Activated T-cell treated with anti-CD3 and anti-CD28 coated beads, Interleukin-2, amount 50 U/mL, for 4 hours (primary cell): Measurements from ENCODE around the gene DNMT1. TPM values are rescaled to one million over a fixed set of nuclear protein-coding genes. Genes with fewer than 3 reads are reported as not detected.

Source experiments
- ATAC-seq, 2 donors: fragments of 200-7000 bp; cut with Tn5 transposase; one replicate each; pipeline ENCODE4 v1.10.0; 2021
- DNase-seq: peaks from one replicate; pipeline ENCODE4 v3.0.0-alpha.2; 2020
- H3K27me3 Mint-ChIP-seq: one replicate; pipeline ENCODE4 v1.8.0; 2021; ENCODE audit warnings: low read depth, mixed read lengths
- H3K36me3 Mint-ChIP-seq: one replicate; pipeline ENCODE4 v1.8.0; 2022; ENCODE audit warnings: mixed read lengths; ENCODE audit not compliant: insufficient read depth
- H3K4me1 Mint-ChIP-seq: one replicate; pipeline ENCODE4 v1.8.0; 2021; ENCODE audit warnings: low read depth, mixed read lengths
- H3K4me3 Mint-ChIP-seq: one replicate; pipeline ENCODE4 v1.8.0; 2021; ENCODE audit warnings: mild to moderate bottlenecking, moderate library complexity, mixed read lengths
- H3K9me3 Mint-ChIP-seq: one replicate; pipeline ENCODE4 v1.8.0; 2021; ENCODE audit warnings: mixed read lengths
- total RNA-seq, 3 donors: library from RNA; stranded (reverse); gene quantifications; one replicate each; pipeline ENCODE4 v1.2.1, GENCODE V29; 2021

DNMT1 gene
- total RNA-seq, 3 donors from 2014 or later: 353 to 433 (median 355) TPM

DNA sequence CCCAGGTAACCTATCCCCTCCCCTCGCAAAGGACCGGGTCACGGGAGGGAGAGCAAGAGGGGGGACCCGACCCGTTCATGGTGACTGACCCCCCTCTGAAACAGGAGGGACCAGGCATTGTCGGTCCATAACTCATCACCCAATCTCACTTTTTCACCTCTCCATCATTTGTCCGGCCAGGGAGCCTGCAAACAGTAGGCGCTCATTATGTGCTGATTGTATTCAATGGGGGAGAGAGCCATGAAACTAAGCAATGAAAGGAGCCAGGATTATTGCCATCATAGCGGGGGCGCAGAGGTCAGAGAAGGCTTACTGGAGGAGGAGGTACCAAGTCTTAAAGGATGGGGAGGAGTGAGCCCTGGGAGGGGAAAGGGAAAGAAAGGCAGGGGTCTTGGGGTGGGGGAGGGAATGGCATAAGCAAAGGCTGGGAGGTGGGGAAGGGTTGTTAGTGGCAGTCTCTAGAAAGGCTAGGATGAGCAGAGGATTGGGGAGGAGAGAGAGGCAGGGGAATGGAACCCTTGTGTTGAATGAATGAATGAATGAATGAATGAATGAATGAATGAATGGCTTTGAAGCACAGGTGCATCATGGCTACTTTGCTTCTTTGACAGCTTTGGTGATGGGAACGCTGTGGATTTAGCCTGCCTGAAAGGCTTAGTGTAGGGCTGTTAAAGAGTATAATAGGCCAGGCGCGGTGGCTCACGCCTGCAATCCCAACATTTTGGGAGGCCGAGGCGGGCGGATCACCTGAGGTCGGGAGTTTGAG lies 107.3 kb downstream of the DNMT1 start:
- H3K36me3 Mint-ChIP-seq: peaks cover 9% of the 10 kb centered on the region
- peak overlapping the region; percentile 84 for H3K4me3 Mint-ChIP-seq
- no peaks in the 10 kb centered on the region for H3K27me3 Mint-ChIP-seq
- H3K4me1 Mint-ChIP-seq: peaks cover 12% of the 10 kb centered on the region
- no peaks in the 10 kb centered on the region for H3K9me3 Mint-ChIP-seq
- ATAC-seq (no peak), DNase-seq (no peak)

GRCh38 chr19:10086591-10087192 lies 108.1 kb downstream of the DNMT1 start:
- ATAC-seq: peak; percentile 3 to 10
- Mint-ChIP-seq H3K36me3 (peaks cover 5% of the 10 kb centered on the region), H3K4me1 (peaks cover 12% of the 10 kb centered on the region), H3K27me3 (no peaks in the 10 kb centered on the region), H3K9me3 (no peaks in the 10 kb centered on the region), H3K4me3 (peak overlapping the region; percentile 84)
- peak; percentile 55 for DNase-seq

DNA sequence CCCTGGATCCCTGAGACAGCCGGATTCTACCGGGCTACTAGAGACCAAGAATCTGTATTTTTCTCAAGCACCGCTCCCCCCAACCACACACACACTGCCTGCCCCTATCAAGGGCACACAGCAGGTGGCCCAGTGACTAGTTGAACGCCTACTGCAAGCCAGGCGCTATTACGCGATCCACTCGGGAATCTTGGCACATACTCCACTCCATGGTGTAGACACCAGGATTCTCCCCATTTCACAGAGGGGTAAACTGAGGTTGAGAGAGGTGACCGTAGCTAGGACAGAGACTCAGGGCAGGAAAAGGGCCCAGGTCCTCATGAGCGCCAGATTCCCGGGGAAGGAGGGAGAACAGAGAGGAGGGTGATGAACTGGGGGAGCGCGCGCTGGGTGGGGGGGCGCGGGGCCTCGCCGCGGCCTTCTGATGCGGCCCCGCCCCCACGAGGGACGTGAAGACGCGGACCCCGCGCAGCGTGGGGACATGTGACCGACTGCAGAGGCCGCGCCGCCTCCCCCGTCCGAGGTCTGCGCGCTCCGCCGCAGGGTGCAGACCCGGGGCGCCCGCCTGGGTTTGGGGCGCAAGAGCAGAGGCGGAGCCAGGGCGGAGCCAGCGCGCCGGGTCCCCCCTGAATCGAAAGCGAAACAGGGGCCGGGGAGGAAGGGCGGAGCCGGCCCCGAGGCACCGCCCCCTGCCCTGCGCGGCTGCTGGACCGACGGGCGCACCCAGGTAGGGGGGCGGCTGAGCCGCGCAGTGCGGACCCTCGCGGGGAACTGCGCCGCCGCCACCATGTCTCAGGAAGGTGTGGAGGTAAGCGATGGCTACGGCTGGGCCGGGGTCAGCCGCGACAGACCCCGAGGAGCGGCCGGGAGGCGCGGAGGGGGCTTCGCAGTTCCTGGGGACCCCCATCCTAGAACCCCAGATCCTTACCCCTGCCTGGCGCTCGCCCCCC lies 108.8 kb downstream of the DNMT1 start, which contains the start of gene SHFL:
SHFL (plus strand) TSS at position 677 of the 950 bp plus-strand sequence; CDS start at position 788, 111 bp downstream.
- H3K9me3 Mint-ChIP-seq: no peaks in the 10 kb centered on the region
- DNase-seq (peak; percentile 82), ATAC-seq (peak; percentile 92 to 97)
- H3K36me3 Mint-ChIP-seq: peaks cover 3% of the 10 kb centered on the region
- H3K4me1 Mint-ChIP-seq: peaks cover 10% of the 10 kb centered on the region
- no peaks in the 10 kb centered on the region for H3K27me3 Mint-ChIP-seq
- H3K4me3 Mint-ChIP-seq: peak within 1 kb of the TSS; percentile 84

GRCh38 chr19:10084803-10085202 lies 110.0 kb downstream of the DNMT1 start:
- ATAC-seq (no peak), DNase-seq (no peak)
- Mint-ChIP-seq H3K4me3 (peak overlapping the region; percentile 84), H3K36me3 (peaks cover under 1% of the 10 kb centered on the region), H3K27me3 (no peaks in the 10 kb centered on the region), H3K9me3 (no peaks in the 10 kb centered on the region), H3K4me1 (peaks cover 10% of the 10 kb centered on the region)

DNA sequence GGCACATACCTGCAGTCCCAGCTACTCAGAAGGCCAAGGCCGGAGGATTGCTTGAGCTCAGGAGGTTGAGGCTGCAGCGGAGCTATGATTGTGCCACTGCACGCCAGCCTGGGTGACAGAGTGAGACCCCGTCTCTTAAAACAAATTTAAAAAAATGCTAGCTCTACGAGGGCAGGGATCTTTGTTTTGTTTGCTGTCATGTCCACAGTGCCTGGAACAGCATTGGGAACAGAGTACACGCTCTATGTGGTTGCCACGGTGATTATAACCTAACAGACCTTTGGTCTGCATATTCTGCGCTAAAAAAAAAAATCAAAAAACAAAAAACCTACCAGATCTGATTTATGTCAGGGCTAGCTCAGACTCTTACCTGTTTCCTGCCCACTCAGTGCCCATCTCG lies 110.8 kb downstream of the DNMT1 start:
- Mint-ChIP-seq H3K4me3 (no peak overlapping the region), H3K36me3 (no peaks in the 10 kb centered on the region)
- no peak for DNase-seq

More for the DNA sequence above, 110.8 kb downstream of the DNMT1 start:
- no peaks in the 10 kb centered on the region for H3K9me3 Mint-ChIP-seq
- H3K4me1 Mint-ChIP-seq: peaks cover 10% of the 10 kb centered on the region
- no peak for ATAC-seq
- no peaks in the 10 kb centered on the region for H3K27me3 Mint-ChIP-seq

Other genes with a start within 250 kb of the DNMT1 start
- 1 to 10 TPM in 2 of 3 donors, under 1 TPM in 1; 0.46 to 2.8 (median 2.3) TPM for gene COL5A3, start 184.4 kb downstream of the DNMT1 start, total RNA-seq
- gene RDH8, start 181.5 kb downstream of the DNMT1 start, total RNA-seq: not detected
- 10 to 100 TPM; 20.1 to 26.8 (median 26.2) TPM for gene SHFL, start 108.6 kb downstream of the DNMT1 start, total RNA-seq
- gene ANGPTL6, start 92.3 kb downstream of the DNMT1 start, total RNA-seq: 10 to 100 TPM in 1 of 3 donors, 1 to 10 TPM in 2; 9.2 to 11.0 (median 9.2) TPM
- gene PPAN, start 88.6 kb downstream of the DNMT1 start, total RNA-seq: 100 to 1,000 TPM; 479 to 497 (median 489) TPM
- gene P2RY11, start 83.3 kb downstream of the DNMT1 start, total RNA-seq: 10 to 100 TPM; 74.8 to 87.5 (median 82.6) TPM
- 100 to 1,000 TPM; 503 to 538 (median 523) TPM for gene EIF3G, start 75.1 kb downstream of the DNMT1 start, total RNA-seq
- 10 to 100 TPM; 15.0 to 18.4 (median 16.0) TPM for gene S1PR2, start 36.4 kb upstream of the DNMT1 start, total RNA-seq
- 100 to 1,000 TPM; 213 to 268 (median 239) TPM for gene MRPL4, start 57.3 kb upstream of the DNMT1 start, total RNA-seq
- gene ICAM1, start 76.2 kb upstream of the DNMT1 start, total RNA-seq: 10 to 100 TPM; 25.6 to 48.5 (median 39.5) TPM
- under 1 TPM; 0.27 to 0.53 (median 0.38) TPM for gene ICAM4, start 92.0 kb upstream of the DNMT1 start, total RNA-seq
- gene ICAM5, start 95.0 kb upstream of the DNMT1 start, total RNA-seq: 1 to 10 TPM; 3.1 to 4.3 (median 3.1) TPM
- 10 to 100 TPM in 1 of 3 donors, 1 to 10 TPM in 2; 6.9 to 10.1 (median 9.3) TPM for gene ZGLP1, start 114.9 kb upstream of the DNMT1 start, total RNA-seq
- 10 to 100 TPM; 32.5 to 43.0 (median 38.3) TPM for gene FDX2, start 121.1 kb upstream of the DNMT1 start, total RNA-seq
- gene RAVER1, start 138.6 kb upstream of the DNMT1 start, total RNA-seq: 100 to 1,000 TPM; 135 to 143 (median 135) TPM
- 10 to 100 TPM; 60.2 to 62.3 (median 62.2) TPM for gene ICAM3, start 144.7 kb upstream of the DNMT1 start, total RNA-seq
- 100 to 1,000 TPM; 196 to 226 (median 206) TPM for gene TYK2, start 185.6 kb upstream of the DNMT1 start, total RNA-seq
- 100 to 1,000 TPM; 298 to 311 (median 303) TPM for gene CDC37, start 208.6 kb upstream of the DNMT1 start, total RNA-seq
- 1 to 10 TPM; 4.0 to 4.8 (median 4.2) TPM for gene PDE4A, start 225.6 kb upstream of the DNMT1 start, total RNA-seq